ENCODE data around the gene TM4SF5. TPM values are rescaled to one million over a fixed set of nuclear protein-coding genes. Genes with fewer than 3 reads are reported as not detected.

TM4SF5 gene
- total RNA-seq, 1 experiment from 2014 or later: not detected

DNA sequence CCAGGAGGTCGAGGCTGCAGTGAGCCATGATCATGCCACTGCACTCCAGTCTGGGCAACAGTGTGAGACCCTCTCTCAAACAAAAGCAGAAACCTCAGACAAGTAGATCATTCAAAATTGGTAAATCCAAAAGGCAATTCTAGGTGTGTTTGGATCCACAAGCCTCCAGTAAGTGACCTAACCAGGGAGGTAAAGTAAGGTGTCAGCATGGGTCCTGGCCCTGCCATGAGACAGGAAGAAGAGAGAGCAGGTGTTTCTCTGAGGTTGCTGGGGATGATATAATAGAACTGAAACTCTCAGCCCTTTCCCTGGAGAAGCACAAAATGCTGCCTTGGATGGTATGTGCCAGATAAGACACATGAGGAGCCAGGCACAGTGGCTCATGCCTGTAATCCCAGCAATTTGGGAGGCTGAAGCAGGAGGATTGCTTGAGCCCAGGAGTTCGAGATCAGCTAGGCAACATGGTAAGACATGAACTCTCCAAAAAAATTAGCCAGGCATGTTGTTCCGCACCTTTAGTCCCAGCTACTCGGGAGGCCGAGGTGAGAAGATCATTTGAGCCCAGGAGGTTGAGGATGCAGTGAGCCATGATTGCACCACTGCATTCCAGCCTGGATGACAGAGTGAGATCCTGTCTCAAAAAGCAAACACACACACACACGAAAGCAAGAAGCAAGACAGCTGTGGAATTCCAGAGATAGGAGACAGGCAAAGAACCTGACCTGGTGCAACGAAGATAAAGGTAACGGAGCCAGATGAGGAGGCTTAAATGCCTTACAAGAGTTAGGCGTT, 6.5 kb downstream of the TM4SF5 start:
- Histone ChIP-seq H3K9me2 (ENCODE audit: insufficient read depth) (no peaks in the 10 kb centered on the region), H3K27ac (ENCODE audit: low read depth, low read length) (no peak overlapping the region), H3K79me2 (ENCODE audit: insufficient read depth, low read length) (no peaks in the 10 kb centered on the region), H3K27me3 (ENCODE audit: insufficient read depth, low read length) (no peaks in the 10 kb centered on the region), H4K20me1 (ENCODE audit: insufficient read depth) (no peaks in the 10 kb centered on the region), H3K4me1 (ENCODE audit: control insufficient read depth in 1 of 2, insufficient read depth in 2 of 2, low read length in 2 of 2) (no peaks in the 10 kb centered on the region), H3K4me2 (ENCODE audit: low read length) (no peak overlapping the region), H3K9me3 (ENCODE audit: control insufficient read depth in 1 of 2, insufficient read depth in 1 of 2, low read depth in 1 of 2, low read length in 2 of 2) (no peaks in the 10 kb centered on the region), H3K9ac (ENCODE audit: low read length) (no peak overlapping the region), H2AFZ (ENCODE audit: low read depth, low read length, poor library complexity, severe bottlenecking) (no peak overlapping the region), H3K4me3 (replicated peaks in 1 of 2; ENCODE audit: low read depth in 1 of 2, low read length in 2 of 2) (no peak overlapping the region), H3K36me3 (ENCODE audit: control insufficient read depth in 1 of 2, insufficient read depth in 2 of 2, low read length in 2 of 2) (no peaks in the 10 kb centered on the region)
- ATAC-seq: no peak
- intact Hi-C loops (cut with micrococcal nuclease): no loop called here
- CTCF ChIA-PET: interaction anchor here (3.3 kb wide), 1 partner anchor 11 kb away, joined by 19 read pairs; the partner anchor contains the start of gene GLTPD2
- DNase-seq (ENCODE audit: low read depth, low spot score): no peak
- POLR2A ChIA-PET: no interaction called here
- TF ChIP-seq, protein P1, sequence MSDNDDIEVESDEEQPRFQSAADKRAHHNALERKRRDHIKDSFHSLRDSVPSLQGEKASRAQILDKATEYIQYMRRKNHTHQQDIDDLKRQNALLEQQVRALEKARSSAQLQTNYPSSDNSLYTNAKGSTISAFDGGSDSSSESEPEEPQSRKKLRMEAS (IDR thresholded peaks at IDR 0.05): no peak
- TF ChIP-seq, protein P2, sequence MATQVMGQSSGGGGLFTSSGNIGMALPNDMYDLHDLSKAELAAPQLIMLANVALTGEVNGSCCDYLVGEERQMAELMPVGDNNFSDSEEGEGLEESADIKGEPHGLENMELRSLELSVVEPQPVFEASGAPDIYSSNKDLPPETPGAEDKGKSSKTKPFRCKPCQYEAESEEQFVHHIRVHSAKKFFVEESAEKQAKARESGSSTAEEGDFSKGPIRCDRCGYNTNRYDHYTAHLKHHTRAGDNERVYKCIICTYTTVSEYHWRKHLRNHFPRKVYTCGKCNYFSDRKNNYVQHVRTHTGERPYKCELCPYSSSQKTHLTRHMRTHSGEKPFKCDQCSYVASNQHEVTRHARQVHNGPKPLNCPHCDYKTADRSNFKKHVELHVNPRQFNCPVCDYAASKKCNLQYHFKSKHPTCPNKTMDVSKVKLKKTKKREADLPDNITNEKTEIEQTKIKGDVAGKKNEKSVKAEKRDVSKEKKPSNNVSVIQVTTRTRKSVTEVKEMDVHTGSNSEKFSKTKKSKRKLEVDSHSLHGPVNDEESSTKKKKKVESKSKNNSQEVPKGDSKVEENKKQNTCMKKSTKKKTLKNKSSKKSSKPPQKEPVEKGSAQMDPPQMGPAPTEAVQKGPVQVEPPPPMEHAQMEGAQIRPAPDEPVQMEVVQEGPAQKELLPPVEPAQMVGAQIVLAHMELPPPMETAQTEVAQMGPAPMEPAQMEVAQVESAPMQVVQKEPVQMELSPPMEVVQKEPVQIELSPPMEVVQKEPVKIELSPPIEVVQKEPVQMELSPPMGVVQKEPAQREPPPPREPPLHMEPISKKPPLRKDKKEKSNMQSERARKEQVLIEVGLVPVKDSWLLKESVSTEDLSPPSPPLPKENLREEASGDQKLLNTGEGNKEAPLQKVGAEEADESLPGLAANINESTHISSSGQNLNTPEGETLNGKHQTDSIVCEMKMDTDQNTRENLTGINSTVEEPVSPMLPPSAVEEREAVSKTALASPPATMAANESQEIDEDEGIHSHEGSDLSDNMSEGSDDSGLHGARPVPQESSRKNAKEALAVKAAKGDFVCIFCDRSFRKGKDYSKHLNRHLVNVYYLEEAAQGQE (IDR thresholded peaks at IDR 0.05; ENCODE audit: low read depth): no peak
- no peak for TF ChIP-seq JUND (IDR thresholded peaks at IDR 0.05)
- TF ChIP-seq ZNF274 (IDR thresholded peaks at IDR 0.05; ENCODE audit: low read depth, low read length): no peak
- TF ChIP-seq CBX3 (IDR thresholded peaks at IDR 0.05; ENCODE audit: low read depth): no peak
- BruUV-seq (replicated peaks): no TSS peak
- RAD21 ChIA-PET (ENCODE audit: low non-redundant PET in 1 of 2, low total read pairs in 2 of 2, uncharacterized antibody in 2 of 2, unreplicated experiment in 2 of 2): no interaction called here
